ENCODE results near the gene DCTN4.

The DCTN4 gene

DNA sequence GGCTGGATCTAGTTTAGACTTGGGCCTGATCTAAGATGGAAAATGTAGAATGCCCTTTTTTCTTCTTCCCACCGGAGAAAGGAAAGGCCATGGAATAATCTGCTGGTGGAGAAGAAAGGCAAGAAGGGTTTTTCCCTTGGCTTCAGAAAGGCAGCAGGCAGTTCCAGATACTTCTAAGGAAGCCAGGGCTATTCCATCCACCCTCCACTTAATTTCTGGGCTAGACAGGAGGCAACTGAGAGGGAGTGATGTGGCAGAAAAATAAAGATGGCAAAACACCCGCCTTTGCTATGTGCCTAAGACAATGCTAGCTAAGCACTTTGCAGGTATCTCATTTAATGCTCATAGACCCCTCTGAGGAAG lies 87.9 kb downstream of the DCTN4 start:
- DNase-seq (ENCODE audit: low spot score), result no peak

DNA sequence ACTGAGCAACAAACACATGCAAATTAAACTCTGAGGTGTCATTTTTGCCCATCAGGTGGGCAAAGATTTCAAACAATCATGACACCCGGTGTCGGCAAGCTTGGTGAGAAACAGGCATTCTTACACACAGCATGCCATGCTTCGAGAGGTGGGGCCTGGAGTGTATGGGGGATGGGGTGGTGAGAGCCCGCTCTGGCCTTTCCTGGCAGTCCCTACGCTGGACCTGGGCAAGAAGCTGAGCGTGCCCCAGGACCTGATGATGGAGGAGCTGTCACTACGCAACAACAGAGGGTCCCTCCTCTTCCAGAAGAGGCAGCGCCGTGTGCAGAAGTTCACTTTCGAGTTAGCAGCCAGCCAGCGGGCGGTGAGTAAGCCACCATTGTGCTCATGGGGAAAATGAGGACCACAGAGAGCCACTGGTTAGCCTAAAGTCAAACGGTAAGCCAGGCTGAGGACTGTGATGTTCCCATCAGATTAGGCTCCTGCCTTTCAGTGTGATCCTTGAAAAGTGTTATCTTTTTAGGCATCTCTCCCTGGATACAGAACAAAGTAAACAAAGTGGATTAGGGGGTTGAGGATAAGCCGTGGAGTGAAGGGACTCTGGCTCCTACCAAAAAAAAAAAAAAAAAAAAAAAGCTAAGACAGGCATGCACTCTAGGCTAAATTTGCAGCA lies 88.4 kb downstream of the DCTN4 start:
- no peak for DNase-seq (ENCODE audit: low spot score)

DNA sequence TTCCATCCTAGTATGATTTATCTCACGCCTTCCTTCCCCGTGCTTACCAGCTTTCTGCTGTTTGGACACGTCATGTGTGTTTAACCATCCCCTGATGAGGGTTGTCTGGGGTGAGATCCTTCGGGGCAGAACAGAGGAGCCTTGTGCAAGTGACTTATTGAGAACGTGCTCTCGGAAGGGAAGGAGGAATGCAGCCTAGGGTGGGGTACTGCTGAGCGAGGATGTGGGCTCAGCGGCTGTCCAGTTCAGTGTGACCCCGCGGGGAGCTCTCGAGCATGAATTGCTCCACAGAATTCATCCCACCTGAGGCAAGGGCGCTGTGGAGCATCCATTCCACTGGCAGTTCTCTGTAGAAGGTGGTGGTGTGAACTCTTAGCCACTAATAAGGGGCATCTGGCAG lies 93.8 kb downstream of the DCTN4 start:
- DNase-seq (ENCODE audit: low spot score), result no peak

DNA sequence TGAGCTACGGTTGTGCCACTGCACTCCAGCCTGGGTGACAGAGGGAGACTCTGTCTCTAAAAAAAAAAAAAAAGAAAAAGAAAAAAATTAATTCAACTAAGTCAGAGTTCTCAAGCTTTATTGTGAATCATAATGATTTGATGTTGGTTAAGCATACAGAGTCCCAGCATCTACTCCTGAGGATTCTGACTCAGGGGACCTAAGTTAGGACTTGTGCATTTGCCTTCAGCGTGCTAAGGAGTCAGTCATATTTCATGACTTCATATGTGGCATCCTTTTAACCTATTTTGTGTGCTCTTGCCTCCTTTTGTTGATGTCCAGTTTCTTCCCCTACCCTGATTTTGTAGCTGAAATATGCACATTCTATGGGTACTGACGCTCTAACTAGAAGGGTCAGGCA lies 94.9 kb downstream of the DCTN4 start:
- no peak for DNase-seq (ENCODE audit: low spot score)

DNA sequence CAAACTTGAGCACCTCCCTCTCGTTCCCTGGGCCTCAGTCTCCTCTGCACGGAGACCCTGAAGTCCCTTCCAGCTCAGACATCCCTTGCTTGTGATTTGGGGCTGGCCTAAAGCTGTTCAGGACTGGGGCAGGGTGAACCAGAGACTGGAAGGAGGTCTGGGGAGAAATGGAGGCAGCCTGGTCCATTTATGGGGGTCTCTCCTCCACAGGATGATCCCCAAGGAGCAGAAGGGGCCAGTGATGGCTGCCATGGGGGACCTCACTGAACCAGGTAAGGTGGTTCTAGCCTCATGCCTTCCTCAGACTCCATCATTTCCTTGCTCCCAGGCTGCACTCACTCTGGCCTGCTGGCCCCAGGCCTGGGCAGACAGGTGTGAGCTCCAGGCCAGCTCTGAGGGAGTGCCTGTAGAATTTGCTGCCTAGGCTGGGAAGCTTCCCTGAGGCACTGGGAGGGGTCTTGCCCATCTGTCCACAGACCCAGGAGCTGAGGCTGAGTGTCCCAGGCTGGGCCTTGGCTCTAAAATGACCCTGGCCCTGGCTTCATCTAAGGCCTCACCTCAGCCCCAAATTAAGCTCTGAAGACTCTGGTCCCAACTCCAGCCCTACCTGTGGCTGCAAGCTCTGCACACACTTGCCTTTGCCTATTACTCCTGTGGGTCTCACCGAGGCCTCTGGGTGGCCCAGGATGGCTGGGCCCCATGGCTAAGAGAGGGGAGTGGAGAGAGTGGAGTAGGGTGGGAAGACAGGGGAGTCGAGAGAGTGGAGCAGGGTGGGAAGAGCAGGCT lies 95.9 kb downstream of the DCTN4 start:
- no peak for DNase-seq (ENCODE audit: low spot score)

DNA sequence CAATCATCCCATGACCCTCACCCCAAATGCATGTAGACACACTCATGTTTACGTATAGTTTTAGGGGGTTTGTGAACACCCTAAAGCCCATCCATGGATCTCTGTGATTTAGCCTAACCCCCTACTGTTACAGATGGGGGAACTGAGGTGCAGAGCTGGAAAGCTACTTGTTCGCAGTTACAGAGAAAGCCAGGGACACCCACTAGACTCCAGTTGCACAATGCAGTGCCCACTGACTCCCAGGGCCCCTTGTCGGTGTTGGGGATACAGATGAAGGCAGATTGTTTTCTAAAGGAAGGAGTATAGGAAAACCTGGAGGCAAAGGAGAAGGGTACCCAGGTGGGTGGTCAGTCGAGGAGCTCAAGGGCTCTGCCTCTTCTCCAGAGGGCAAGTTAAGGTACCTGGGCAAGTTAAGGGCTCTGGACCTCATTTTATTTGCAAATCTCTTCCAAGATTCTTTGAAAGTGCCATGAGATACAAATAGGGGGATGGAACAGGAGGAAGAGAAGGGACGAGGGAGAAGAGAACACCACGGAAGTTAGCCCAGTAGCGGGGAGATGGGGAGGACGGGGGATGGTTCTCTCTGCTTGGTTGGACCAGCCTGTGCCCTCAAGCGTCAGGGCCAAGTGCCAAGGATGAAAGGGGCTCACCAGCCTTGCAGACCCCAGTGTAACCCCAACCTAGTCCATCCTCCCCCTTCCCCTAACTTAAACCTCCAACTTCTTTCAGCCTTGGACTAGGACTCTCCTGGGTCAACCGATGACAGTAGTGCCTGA lies 96.8 kb downstream of the DCTN4 start:
- DNase-seq (ENCODE audit: low spot score), result no peak

DNA sequence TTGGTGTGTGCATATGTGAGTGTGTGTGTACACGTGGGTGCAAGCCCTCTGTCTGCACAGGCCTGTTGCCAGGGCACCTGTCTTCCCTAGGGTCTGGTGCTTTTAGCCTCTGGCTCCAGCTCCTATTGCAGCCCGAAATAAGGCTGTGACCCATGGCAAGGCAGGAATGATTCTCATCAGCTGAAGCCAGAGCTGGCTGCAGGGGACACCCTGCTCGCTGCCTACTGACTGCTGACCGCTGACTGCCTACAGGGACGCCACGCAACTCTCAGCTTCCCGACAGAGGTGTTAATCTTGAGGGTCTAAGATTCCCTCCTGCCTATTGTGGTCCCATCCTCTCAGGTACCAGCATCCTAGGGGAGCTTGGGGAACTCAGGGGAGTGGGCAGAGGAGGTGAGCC lies 97.7 kb downstream of the DCTN4 start, which contains the start of gene MYOZ3:
Gene MYOZ3 (plus strand): TSS at position 166 of the 400 bp plus-strand sequence. CDS start 1,691 bp downstream, outside the sequence.
- no peak for DNase-seq (ENCODE audit: low spot score)

DNA sequence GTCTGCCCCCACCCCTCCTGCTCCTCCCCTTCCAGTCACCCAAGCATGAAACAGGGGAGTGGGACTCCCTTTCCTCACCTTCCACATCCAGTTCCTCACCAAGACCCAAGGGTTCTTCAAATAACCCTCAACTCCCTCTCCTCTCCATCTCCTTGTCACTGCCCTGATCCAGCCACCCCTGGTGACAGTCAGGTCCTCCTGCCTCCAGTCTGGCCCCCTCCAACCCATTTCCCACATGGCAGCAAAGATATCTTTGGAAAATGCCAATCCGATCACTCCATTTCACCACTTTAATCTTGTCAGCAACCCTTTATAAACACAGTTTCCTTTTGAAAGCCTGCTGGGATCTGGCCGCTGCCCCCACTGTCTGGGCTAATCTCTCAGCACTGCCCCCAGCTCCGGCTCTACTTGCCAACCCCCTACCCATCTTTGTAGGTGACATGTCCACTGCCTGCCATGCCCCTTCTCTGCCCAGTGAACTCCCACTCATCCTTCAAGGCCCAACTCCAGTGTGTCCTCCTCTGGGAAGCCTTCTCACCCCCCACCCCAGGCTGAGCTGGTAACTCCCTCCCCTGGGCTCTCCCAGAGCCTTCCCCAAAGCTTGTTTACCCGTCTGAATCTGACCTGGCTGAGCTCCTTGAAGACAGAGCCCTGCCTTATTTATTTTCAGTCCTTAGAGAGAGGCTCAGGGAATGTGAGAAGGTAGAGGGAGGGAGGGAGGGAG lies 98.5 kb downstream of the DCTN4 start:
- peak; percentile 1 for DNase-seq (ENCODE audit: low spot score)

DNA sequence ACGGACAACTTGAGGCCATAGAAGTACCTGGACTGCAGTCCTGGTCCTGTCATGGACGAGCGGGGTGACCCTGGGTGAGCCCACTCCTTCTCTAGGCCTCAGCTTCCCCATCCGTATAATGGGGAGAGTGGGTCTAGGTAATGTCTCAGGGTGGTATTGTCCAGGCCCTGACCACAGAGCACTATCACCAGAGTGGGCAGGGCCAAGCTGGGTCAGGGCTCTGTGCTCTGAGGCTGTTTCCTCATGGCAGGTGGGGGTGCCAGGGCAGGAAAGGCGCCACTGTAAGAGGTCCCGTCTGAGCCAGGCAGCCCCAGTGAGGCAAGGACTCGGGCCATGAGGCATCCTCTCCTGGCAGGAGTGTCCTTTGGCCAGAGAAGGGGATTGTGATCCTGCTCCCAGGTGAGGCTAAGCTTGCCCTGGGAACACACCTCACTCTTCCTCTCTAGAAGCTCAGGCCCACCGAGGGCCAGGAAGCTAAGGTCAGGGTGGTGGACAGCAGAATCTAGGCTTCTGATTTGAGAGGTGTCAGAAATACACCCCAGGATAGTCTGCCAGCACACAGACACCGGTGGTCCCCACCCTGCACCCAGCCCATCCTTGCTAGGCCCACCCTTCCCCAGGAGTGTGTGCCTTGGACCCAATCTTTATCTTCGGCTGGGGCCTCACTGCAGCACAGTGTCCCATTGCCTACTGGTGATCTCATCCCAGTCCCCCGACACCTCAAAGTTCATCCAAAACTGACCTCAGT lies 99.3 kb downstream of the DCTN4 start:
- no peak for DNase-seq (ENCODE audit: low spot score)

DNA sequence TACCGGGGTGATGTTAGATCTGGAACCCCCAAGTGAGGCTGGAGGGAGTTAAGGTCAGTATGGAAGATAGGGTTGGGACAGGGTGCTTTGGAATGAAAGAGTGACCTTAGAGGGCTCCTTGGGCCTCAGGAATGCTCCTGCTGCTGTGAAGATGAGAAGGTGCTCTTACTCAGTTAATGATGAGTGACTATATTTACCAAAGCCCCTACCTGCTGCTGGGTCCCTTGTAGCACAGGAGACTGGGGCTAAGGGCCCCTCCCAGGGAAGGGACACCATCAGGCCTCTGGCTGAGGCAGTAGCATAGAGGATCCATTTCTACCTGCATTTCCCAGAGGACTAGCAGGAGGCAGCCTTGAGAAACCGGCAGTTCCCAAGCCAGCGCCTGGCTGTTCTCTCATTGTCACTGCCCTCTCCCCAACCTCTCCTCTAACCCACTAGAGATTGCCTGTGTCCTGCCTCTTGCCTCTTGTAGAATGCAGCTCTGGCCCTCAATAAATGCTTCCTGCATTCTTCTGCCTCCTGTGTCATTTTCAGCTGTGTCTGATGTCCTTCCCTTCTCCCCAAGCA lies 100.0 kb downstream of the DCTN4 start:
- DNase-seq (ENCODE audit: low spot score), result no peak

Measured in Ammon's horn (tissue), 1 donor.